OCI-LY3 (cell line): ENCODE results near the gene GTF2IRD1.

Source experiments
- CTCF ChIP-seq: fragments of 200-600, 300-600 bp; sonication (generic); IDR thresholded peaks from 2 replicates; pipeline ENCODE4 v1.5.1; 2014; ENCODE audit warnings: antibody characterized with exemption, low read length, low read depth
- EZH2phosphoT487 ChIP-seq: fragments of 200-600 bp; shearing (Covaris generic); IDR thresholded peaks from 2 replicates; pipeline ENCODE4 v1.6.1; 2018; ENCODE audit warnings: antibody characterized with exemption, mixed run types, low read depth

GRCh38 chr7:74522281-74522905, 68.7 kb downstream of the GTF2IRD1 start:
- TF ChIP-seq EZH2phosphoT487 (no peak), CTCF (no peak)
